HG03521 (cell line): ENCODE results near the gene ANGPTL1.
"Not testable (repeated sequence)": the region's sequence is repeated elsewhere in the genome, so short reads cannot be mapped to it uniquely, and the experiment has no call there.

Source experiments
- ATAC-seq: cut with Tn5 transposase; IDR thresholded peaks from one replicate; pipeline ENCODE4 v1.9.1; 2021; ENCODE audit warnings: mild to moderate bottlenecking, moderate library complexity; ENCODE audit not compliant: unreplicated experiment

The ANGPTL1 gene

GRCh38 chr1:178868706-178869105 lies 2.2 kb downstream of the ANGPTL1 start:
- ATAC-seq = no peak

GRCh38 chr1:178867670-178868069 lies 3.2 kb downstream of the ANGPTL1 start:
- no peak for ATAC-seq

GRCh38 chr1:178864326-178864725 lies 6.6 kb downstream of the ANGPTL1 start:
- no peak for ATAC-seq

GRCh38 chr1:178862864-178863263 lies 8.0 kb downstream of the ANGPTL1 start:
- no peak for ATAC-seq

- no peak for ATAC-seq
These were observed 8.5 kb downstream of the ANGPTL1 start for GRCh38 chr1:178862416-178862815.

- no peak for ATAC-seq
These were observed 13.8 kb downstream of the ANGPTL1 start for GRCh38 chr1:178857126-178857525.

GRCh38 chr1:178849918-178850317 lies 21.0 kb downstream of the ANGPTL1 start:
- ATAC-seq = no peak

- not testable (repeated sequence) for ATAC-seq
These were observed 23.0 kb downstream of the ANGPTL1 start for GRCh38 chr1:178847919-178848318.

- no peak for ATAC-seq
These were observed 23.5 kb downstream of the ANGPTL1 start for GRCh38 chr1:178847396-178847849.

- no peak for ATAC-seq
These were observed 24.6 kb downstream of the ANGPTL1 start for GRCh38 chr1:178846306-178846705.

- no peak for ATAC-seq
These were observed 26.4 kb downstream of the ANGPTL1 start for GRCh38 chr1:178844436-178844835.

GRCh38 chr1:178825167-178825566 lies 45.7 kb downstream of the ANGPTL1 start:
- no peak for ATAC-seq

GRCh38 chr1:178821134-178821866 lies 49.6 kb downstream of the ANGPTL1 start:
- ATAC-seq = no peak

- no peak for ATAC-seq
These were observed 51.8 kb downstream of the ANGPTL1 start for GRCh38 chr1:178819123-178819522.

GRCh38 chr1:178818416-178818815 lies 52.5 kb downstream of the ANGPTL1 start:
- no peak for ATAC-seq

- no peak for ATAC-seq
These were observed 60.3 kb downstream of the ANGPTL1 start for GRCh38 chr1:178810585-178810984.

GRCh38 chr1:178808529-178808928 lies 62.3 kb downstream of the ANGPTL1 start:
- ATAC-seq = no peak

GRCh38 chr1:178806665-178807300 lies 64.1 kb downstream of the ANGPTL1 start:
- ATAC-seq = no peak

- no peak for ATAC-seq
These were observed 68.0 kb downstream of the ANGPTL1 start for GRCh38 chr1:178802873-178803272.
